ENCODE measurements around the gene ITIH1. TPM values are rescaled to one million over a fixed set of nuclear protein-coding genes. Genes with fewer than 3 reads are reported as not detected.
A peak's percentile ranks its signal among the peaks of the same experiment; 100 is the strongest.

Gene ITIH1
- polyA plus RNA-seq, 1 experiment = not detected

DNA sequence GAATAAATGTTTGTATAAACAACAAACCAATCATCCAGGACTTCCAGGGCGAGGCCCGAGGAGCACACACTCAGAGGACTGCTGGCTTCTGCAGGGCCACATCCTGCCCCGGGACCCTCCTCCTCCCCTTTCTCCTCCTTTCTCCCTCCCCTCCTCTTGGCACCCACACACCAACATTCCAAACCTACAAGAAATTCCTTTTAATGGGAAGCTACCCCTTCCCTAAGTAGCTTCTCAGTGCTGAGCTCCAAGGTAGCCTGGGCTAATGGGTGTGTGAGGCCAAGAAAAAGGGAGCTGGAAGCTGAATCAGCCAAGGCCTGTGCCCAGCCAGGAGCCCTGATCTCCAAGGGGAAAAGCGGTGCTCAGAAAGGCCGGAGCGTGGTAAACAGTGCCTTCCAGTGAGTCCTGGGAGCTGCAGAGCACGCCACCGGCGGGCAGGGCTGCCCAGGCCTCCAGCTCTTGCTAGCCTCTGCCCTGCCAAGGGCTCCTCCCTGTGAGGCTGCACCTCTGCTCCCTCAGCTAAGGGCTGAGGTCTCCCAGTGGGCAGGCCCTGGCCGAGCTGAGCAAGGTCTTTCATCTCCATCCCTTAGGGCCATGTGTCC lies 21.1 kb downstream of the ITIH1 start:
- no peaks in the 10 kb centered on the region for H3K27me3 ChIP-seq (ENCODE audit: control insufficient read depth, insufficient read depth, low read length)
- no peak overlapping the region for H3K4me3 ChIP-seq (ENCODE audit: low read depth, low read length)
- DNase-seq (ENCODE audit: low read depth, low spot score) = no peak
- no peak overlapping the region for H3K27ac ChIP-seq (ENCODE audit: low read depth, low read length)
- POLR2A ChIA-PET = interaction anchor here (1.0 kb wide), 1 partner anchor 28 kb away, joined by 4 read pairs; the partner anchor contains the start of gene NEK4
- no peaks in the 10 kb centered on the region; the same call in 1 of the 2 replicates for H3K9me3 ChIP-seq (ENCODE audit: control insufficient read depth, insufficient read depth, low read length)
- CTCF ChIA-PET = no interaction called here
- TF ChIP-seq, protein P1, sequence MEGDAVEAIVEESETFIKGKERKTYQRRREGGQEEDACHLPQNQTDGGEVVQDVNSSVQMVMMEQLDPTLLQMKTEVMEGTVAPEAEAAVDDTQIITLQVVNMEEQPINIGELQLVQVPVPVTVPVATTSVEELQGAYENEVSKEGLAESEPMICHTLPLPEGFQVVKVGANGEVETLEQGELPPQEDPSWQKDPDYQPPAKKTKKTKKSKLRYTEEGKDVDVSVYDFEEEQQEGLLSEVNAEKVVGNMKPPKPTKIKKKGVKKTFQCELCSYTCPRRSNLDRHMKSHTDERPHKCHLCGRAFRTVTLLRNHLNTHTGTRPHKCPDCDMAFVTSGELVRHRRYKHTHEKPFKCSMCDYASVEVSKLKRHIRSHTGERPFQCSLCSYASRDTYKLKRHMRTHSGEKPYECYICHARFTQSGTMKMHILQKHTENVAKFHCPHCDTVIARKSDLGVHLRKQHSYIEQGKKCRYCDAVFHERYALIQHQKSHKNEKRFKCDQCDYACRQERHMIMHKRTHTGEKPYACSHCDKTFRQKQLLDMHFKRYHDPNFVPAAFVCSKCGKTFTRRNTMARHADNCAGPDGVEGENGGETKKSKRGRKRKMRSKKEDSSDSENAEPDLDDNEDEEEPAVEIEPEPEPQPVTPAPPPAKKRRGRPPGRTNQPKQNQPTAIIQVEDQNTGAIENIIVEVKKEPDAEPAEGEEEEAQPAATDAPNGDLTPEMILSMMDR (IDR thresholded peaks at IDR 0.05; ENCODE audit: low read depth, low read length) = no peak

DNA sequence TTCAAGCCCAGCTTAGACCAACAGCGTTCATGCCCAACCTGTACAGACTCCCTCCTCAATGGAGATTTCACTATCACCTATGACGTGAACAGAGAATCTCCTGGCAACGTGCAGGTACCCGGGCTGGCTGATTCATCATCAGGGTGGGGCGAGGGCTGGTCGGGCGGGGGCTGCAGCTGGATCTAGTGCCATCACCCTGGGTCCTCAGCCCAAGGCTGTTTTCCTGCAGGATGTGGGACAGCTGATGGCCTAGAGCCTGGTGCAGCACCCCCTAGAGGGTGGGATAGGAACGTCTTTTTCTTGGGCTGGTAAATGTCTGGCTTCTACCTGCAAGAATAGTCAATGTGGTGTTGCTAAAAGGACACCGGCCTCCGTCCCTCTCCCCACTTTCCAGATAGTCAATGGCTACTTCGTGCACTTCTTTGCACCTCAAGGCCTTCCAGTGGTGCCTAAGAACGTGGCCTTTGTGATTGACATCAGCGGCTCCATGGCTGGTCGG lies 21.6 kb downstream of the ITIH1 start:
- Histone ChIP-seq H3K27me3 (ENCODE audit: control insufficient read depth, insufficient read depth, low read length) (no peaks in the 10 kb centered on the region), H3K27ac (ENCODE audit: low read depth, low read length) (no peak overlapping the region), H3K9me3 (ENCODE audit: control insufficient read depth, insufficient read depth, low read length) (no peaks in the 10 kb centered on the region; the same call in 1 of the 2 replicates), H3K4me3 (ENCODE audit: low read depth, low read length) (no peak overlapping the region)
- POLR2A ChIA-PET = interaction anchor here (1.0 kb wide), 1 partner anchor 28 kb away, joined by 4 read pairs; the partner anchor contains the start of gene NEK4
- CTCF ChIA-PET = no interaction called here
- TF ChIP-seq, protein P1 (IDR thresholded peaks at IDR 0.05; ENCODE audit: low read depth, low read length) = peak; percentile 36
- DNase-seq (ENCODE audit: low read depth, low spot score) = no peak

DNA sequence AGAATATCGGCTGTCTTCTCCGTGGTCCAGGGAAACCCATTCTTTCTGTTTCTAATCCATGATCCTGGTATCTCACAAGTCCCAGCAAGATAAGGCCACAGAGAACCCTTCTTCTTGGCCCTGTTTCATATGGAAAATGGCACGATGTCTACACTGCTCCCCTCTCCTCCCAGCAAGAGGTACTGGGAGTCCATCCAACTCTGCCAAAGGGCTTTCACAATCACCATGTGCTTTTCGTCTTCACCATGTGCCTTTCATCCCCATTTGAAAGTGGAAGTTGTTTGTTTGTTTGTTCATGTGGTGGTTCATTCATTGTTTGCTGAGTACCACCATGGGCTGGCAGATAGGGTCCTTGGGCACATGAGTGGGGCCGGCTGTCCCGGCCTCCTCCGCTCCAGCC lies 22.7 kb downstream of the ITIH1 start:
- Histone ChIP-seq H3K4me3 (ENCODE audit: low read depth, low read length) (no peak overlapping the region), H3K27me3 (ENCODE audit: control insufficient read depth, insufficient read depth, low read length) (no peaks in the 10 kb centered on the region), H3K27ac (ENCODE audit: low read depth, low read length) (no peak overlapping the region), H3K9me3 (ENCODE audit: control insufficient read depth, insufficient read depth, low read length) (no peaks in the 10 kb centered on the region; the same call in 1 of the 2 replicates)
- TF ChIP-seq, protein P1 (IDR thresholded peaks at IDR 0.05; ENCODE audit: low read depth, low read length) = no peak
- no peak for DNase-seq (ENCODE audit: low read depth, low spot score)
- POLR2A ChIA-PET = no interaction called here
- CTCF ChIA-PET = no interaction called here

DNA sequence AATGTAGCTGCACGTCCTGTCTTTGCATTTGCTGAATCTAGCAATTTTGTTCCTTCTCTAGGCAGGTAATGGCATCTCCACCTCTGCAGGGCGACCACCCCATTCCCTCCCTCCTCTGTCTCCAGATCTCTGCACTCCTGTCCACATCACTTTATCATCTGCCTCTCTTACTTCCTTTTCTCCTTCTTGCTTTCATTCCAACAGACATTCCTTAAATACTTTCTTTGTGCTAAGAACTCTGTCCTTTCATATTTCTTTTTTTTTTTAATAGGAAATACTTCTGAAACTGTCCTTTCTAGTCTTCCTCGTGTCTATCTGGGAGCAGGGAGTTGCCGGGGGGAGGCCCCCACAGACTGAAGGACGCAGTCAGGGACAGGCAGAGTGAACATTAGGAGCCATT lies 24.4 kb downstream of the ITIH1 start:
- no peak for DNase-seq (ENCODE audit: low read depth, low spot score)
- CTCF ChIA-PET = no interaction called here
- POLR2A ChIA-PET = no interaction called here
- peaks cover 3% of the 10 kb centered on the region for H3K27me3 ChIP-seq (ENCODE audit: control insufficient read depth, insufficient read depth, low read length)
- no peaks in the 10 kb centered on the region; the same call in 1 of the 2 replicates for H3K9me3 ChIP-seq (ENCODE audit: control insufficient read depth, insufficient read depth, low read length)
- H3K27ac ChIP-seq (ENCODE audit: low read depth, low read length) = no peak overlapping the region
- no peak overlapping the region for H3K4me3 ChIP-seq (ENCODE audit: low read depth, low read length)
- TF ChIP-seq, protein P1 (IDR thresholded peaks at IDR 0.05; ENCODE audit: low read depth, low read length) = no peak

DNA sequence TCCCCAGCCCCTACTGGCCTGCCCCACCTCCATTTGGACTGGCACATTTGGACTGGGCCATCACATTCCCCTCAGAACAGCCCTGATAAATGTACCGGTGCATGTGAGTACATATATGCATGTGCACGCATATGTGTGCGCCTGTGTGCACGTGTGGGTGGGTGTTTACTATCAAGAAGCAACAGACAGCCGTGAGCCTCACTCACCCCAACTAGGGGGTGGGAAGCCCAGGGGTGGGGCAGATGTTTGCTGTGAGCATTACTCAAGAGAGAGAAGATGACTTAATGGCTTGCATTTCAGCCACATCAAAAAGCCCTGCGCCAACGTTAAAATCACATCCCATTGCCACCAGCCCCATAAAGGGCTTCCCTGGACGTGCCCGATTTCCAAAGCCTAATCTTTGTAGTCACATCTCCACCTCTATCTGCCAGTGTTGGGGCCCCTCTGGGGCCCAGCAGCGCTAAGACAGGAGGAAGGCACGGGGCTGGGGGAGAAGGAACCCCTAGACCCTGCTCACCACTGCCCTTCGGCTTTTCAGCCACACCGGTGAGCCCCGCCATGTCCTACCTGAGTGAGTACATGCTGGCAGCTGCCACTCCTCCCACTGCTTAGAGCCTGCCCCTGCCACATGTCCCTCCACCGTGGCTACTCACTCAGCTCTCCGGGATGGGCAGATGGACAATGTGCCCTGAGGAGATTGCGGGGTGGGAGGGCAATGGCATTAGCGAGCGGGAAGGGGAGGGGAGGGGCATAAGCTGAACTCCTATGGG lies 28.1 kb downstream of the ITIH1 start:
- CTCF ChIA-PET = no interaction called here
- DNase-seq (ENCODE audit: low read depth, low spot score) = no peak

More for the DNA sequence above, 28.1 kb downstream of the ITIH1 start:
- Histone ChIP-seq H3K9me3 (ENCODE audit: control insufficient read depth, insufficient read depth, low read length) (no peaks in the 10 kb centered on the region; the same call in 1 of the 2 replicates), H3K27me3 (ENCODE audit: control insufficient read depth, insufficient read depth, low read length) (peaks cover 17% of the 10 kb centered on the region), H3K27ac (ENCODE audit: low read depth, low read length) (no peak overlapping the region), H3K4me3 (ENCODE audit: low read depth, low read length) (no peak overlapping the region)
- POLR2A ChIA-PET = interaction anchor here (0.7 kb wide), 1 partner anchor 13 kb away, joined by 8 read pairs; no protein-coding TSS in a partner anchor
- TF ChIP-seq, protein P1 (IDR thresholded peaks at IDR 0.05; ENCODE audit: low read depth, low read length) = no peak
